Mucosa of gallbladder (tissue), 1 donor: ENCODE data around the gene AP4M1. TPM values are rescaled to one million over a fixed set of nuclear protein-coding genes. Genes with fewer than 3 reads are reported as not detected.

ENCODE experiments used
- DNase-seq: peaks from one replicate; pipeline ENCODE4 v3.0.0-alpha.2; 2020; ENCODE audit warnings: low spot score
- total RNA-seq: library from RNA; stranded (reverse); gene quantifications from one replicate; pipeline ENCODE4 v1.2.1, GENCODE V29; 2021
- donor health status: DM: no; HTN: no; CAD: no.

The AP4M1 gene
- total RNA-seq, 1 donor from 2014 or later, result 34.1 TPM

DNA sequence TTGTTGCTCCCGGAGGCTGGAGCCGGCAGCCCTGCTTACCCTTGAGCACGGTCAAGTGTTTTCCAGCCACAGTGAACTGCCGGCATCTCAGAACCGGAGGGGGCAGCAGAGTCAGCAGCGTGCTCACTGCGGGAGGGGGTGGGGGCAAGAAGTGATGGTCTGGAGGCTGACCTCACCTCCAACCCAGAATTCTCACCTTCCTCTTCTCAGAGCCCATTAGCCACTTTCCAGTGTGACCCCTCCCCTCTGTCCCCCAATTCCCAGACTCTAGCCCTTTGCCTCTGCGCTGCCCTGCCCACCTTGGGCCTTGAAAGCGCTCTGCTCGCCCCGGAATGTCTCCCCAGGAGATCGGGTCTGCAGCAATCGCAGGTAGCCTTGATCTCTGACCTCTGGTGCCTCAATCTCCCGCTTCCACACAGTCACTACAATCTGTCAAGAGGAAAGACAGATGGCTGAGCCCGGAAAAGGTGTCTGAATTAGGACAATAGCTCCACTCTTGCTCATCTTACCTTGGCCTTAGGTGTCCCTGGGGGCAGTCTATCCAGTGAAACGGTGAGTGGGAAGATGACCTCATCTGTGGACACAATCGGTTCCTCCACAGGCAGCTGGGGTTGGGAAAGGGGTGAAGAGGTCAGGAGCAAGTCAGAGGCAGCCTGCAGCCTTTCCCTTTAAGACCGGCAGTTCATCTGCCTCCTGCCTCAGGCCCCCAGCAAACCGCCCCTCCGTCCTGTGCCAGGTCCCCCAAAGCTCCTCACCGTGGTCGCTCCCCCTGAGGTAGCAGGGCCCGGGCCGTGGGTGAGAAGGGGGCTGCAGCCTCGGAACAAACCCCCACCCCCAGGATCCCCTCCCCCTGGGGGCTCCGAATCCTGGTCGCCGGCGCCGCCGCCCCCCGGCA, 56.1 kb downstream of the AP4M1 start:
- no peak for DNase-seq

Other genes starting within 250 kb of the AP4M1 start
- gene OR2AE1, start 224.6 kb upstream of the AP4M1 start, total RNA-seq, result not detected
- 33.1 TPM for gene TRIM4, start 182.1 kb upstream of the AP4M1 start, total RNA-seq
- gene GJC3, start 172.0 kb upstream of the AP4M1 start, total RNA-seq, result 0.26 TPM
- gene AZGP1, start 125.6 kb upstream of the AP4M1 start, total RNA-seq, result 104 TPM
- gene ZKSCAN1, start 86.0 kb upstream of the AP4M1 start, total RNA-seq, result 173 TPM
- gene ZSCAN21, start 51.9 kb upstream of the AP4M1 start, total RNA-seq, result 12.7 TPM
- gene ZNF3, start 19.9 kb upstream of the AP4M1 start, total RNA-seq, result 30.4 TPM
- 113 TPM for gene COPS6, start 12.7 kb upstream of the AP4M1 start, total RNA-seq
- gene MCM7, start 246 bp upstream of the AP4M1 start, total RNA-seq, result 58.2 TPM
- gene TAF6, start 17.7 kb downstream of the AP4M1 start, total RNA-seq, result 65.3 TPM
- gene CNPY4, start 18.0 kb downstream of the AP4M1 start, total RNA-seq, result 34.0 TPM
- gene MBLAC1, start 25.3 kb downstream of the AP4M1 start, total RNA-seq, result 4.3 TPM
- 154 TPM for gene LAMTOR4, start 47.3 kb downstream of the AP4M1 start, total RNA-seq
- gene TRAPPC14, start 57.1 kb downstream of the AP4M1 start, total RNA-seq, result 37.1 TPM
- 11.2 TPM for gene GAL3ST4, start 67.0 kb downstream of the AP4M1 start, total RNA-seq
- gene GPC2, start 75.7 kb downstream of the AP4M1 start, total RNA-seq, result 5.6 TPM
- 3.6 TPM for gene STAG3, start 76.3 kb downstream of the AP4M1 start, total RNA-seq
- gene PVRIG, start 118.3 kb downstream of the AP4M1 start, total RNA-seq, result 3.1 TPM
- not detected for gene SPDYE3, start 206.1 kb downstream of the AP4M1 start, total RNA-seq